Chondrocyte (in vitro differentiated cells): Measurements from ENCODE around the gene ARHGAP33. TPM values are rescaled to one million over a fixed set of nuclear protein-coding genes. Genes with fewer than 3 reads are reported as not detected.

ENCODE experiments used
- DNase-seq: peaks from one replicate; pipeline ENCODE4 v3.0.0; 2021; ENCODE audit warnings: mixed read lengths, low spot score
- H3K27ac Mint-ChIP-seq: one replicate; pipeline ENCODE4 v1.8.0; 2021; ENCODE audit warnings: mild to moderate bottlenecking, moderate library complexity, mixed read lengths; ENCODE audit not compliant: unreplicated experiment
- H3K27me3 Mint-ChIP-seq: 2 replicates; pipeline ENCODE4 v1.8.0; 2021; ENCODE audit warnings: low read depth, mixed read lengths
- H3K36me3 Mint-ChIP-seq: 2 replicates; pipeline ENCODE4 v1.8.0; 2021; ENCODE audit warnings: low read depth, mixed read lengths
- H3K4me1 Mint-ChIP-seq: 2 replicates; pipeline ENCODE4 v1.8.0; 2021; ENCODE audit warnings: low read depth, mild to moderate bottlenecking, mixed read lengths
- H3K4me3 Mint-ChIP-seq: one replicate; pipeline ENCODE4 v1.8.0; 2021; ENCODE audit warnings: mild to moderate bottlenecking, moderate library complexity, mixed read lengths; ENCODE audit not compliant: unreplicated experiment
- H3K9me3 Mint-ChIP-seq: 2 replicates; pipeline ENCODE4 v1.8.0; 2021; ENCODE audit warnings: low read depth, mixed read lengths
- CTCF ChIP-seq: fragments of 200-600 bp; sonication (generic); IDR thresholded peaks from 2 replicates; pipeline ENCODE4 v1.5.0; 2021; ENCODE audit warnings: antibody characterized with exemption, mild to moderate bottlenecking, moderate library complexity
- long read RNA-seq: library from polyadenylated mRNA; stranded (forward); transcript quantifications from one replicate; pipeline ENCODE4 v2.0.0, GENCODE V29; 2021
- total RNA-seq: library from RNA; stranded (reverse); gene quantifications from 3 replicates; pipeline ENCODE4 v1.2.1, GENCODE V29; 2021

ARHGAP33 gene
- total RNA-seq: 8.5 to 14.6 TPM (median 12.0 TPM) in 3 replicates
- long read RNA-seq, partial matches to known transcripts: 5 of 5 reads
- long read RNA-seq, other reads (novel, unspliced or antisense): 0 of 5 reads

GRCh38 chr19:35775298-35776101 lies at the start of gene ARHGAP33:
ARHGAP33 (plus strand) TSS chr19:35775564; CDS start chr19:35775659, 95 bp downstream.
- Mint-ChIP-seq H3K27me3 (no peaks in the 10 kb centered on the region), H3K36me3 (no peaks in the 10 kb centered on the region), H3K4me3 (peak within 1 kb of the TSS; percentile 79), H3K9me3 (no peaks in the 10 kb centered on the region), H3K27ac (peak within 1 kb of the TSS; percentile 82), H3K4me1 (peaks cover 25% of the 10 kb centered on the region)
- no peak for TF ChIP-seq CTCF
- peak; percentile 99 for DNase-seq

GRCh38 chr19:35727053-35727955 lies 48.1 kb upstream of the ARHGAP33 start:
- peaks cover 62% of the 10 kb centered on the region for H3K36me3 Mint-ChIP-seq
- no peak overlapping the region for H3K4me3 Mint-ChIP-seq
- DNase-seq: no peak
- no peaks in the 10 kb centered on the region for H3K4me1 Mint-ChIP-seq
- H3K9me3 Mint-ChIP-seq: no peaks in the 10 kb centered on the region
- TF ChIP-seq CTCF: no peak
- H3K27me3 Mint-ChIP-seq: no peaks in the 10 kb centered on the region
- no peak overlapping the region for H3K27ac Mint-ChIP-seq

GRCh38 chr19:35727956-35728706 lies 47.2 kb upstream of the ARHGAP33 start:
- peaks cover 57% of the 10 kb centered on the region for H3K36me3 Mint-ChIP-seq
- DNase-seq: no peak
- TF ChIP-seq CTCF: no peak
- H3K4me3 Mint-ChIP-seq: no peak overlapping the region
- H3K27ac Mint-ChIP-seq: no peak overlapping the region
- H3K27me3 Mint-ChIP-seq: no peaks in the 10 kb centered on the region
- no peaks in the 10 kb centered on the region for H3K4me1 Mint-ChIP-seq
- H3K9me3 Mint-ChIP-seq: no peaks in the 10 kb centered on the region

GRCh38 chr19:35729021-35729420 lies 46.3 kb upstream of the ARHGAP33 start:
- Mint-ChIP-seq H3K9me3 (no peaks in the 10 kb centered on the region), H3K4me1 (no peaks in the 10 kb centered on the region), H3K4me3 (no peak overlapping the region), H3K27me3 (no peaks in the 10 kb centered on the region), H3K27ac (no peak overlapping the region), H3K36me3 (peaks cover 51% of the 10 kb centered on the region)
- TF ChIP-seq CTCF: no peak
- DNase-seq: peak; percentile 86
